Inferior parietal cortex (tissue), 1 donor: ENCODE measurements around the gene IL3.

Source experiments
- DNase-seq: peaks from one replicate; pipeline ENCODE4 v3.0.0-alpha.2; 2016; ENCODE audit errors: extremely low spot score

IL3 gene

DNA sequence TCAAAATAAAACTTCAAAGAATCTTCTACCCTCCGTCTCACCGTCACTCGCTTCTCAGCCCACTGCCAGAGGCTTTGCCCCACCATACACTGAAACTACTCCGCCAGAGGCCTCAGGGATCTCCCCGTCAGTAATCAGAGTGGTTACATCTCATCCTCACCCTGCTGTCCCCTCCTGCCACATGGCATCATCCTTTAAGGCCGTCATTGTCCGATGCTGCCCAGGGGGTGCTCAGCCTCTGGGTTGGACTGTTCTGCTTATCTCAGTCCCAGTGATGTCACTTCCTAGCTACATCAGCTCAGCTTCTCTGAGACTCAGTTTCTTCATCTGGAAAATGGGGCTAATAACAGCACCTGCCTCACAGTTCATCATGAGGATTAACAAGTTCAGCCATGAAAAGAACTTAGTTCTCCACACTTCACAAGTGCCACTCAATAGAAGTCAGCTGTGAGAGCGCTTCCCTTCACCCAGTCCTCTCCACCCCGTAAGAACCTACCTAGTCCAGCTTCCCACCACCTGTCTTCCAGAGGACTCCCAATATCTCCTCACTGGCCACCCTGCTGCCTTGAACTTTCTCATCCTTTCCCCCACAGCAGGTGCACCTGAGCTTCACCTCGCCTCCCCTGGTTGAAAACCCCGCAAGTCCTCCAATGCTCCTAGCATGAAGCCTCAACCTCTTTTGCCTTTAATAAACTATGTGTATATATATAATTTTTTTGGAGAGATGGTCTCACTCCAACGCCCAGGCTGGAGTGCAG is 2.8 kb upstream of the IL3 start:
- DNase-seq, result no peak

DNA sequence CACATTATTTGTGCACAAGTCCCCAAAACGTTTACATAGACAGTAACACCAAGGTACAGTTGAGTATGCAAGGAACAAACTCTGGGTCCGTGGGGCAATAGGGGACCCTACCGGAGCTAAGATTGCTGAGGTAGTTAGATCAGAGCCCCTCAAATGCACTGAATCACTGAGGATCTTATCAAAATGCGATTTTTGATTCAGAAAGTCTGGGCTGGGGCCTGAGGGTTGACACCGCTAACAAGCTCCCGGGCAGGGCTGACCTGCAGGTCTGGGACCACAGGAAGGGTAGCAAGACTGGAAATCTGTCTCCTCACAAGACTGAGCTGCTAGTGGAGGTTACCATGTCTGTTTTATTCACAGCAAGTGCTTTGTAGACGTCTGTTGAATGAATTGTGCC is 1.8 kb upstream of the IL3 start:
- no peak for DNase-seq

DNA sequence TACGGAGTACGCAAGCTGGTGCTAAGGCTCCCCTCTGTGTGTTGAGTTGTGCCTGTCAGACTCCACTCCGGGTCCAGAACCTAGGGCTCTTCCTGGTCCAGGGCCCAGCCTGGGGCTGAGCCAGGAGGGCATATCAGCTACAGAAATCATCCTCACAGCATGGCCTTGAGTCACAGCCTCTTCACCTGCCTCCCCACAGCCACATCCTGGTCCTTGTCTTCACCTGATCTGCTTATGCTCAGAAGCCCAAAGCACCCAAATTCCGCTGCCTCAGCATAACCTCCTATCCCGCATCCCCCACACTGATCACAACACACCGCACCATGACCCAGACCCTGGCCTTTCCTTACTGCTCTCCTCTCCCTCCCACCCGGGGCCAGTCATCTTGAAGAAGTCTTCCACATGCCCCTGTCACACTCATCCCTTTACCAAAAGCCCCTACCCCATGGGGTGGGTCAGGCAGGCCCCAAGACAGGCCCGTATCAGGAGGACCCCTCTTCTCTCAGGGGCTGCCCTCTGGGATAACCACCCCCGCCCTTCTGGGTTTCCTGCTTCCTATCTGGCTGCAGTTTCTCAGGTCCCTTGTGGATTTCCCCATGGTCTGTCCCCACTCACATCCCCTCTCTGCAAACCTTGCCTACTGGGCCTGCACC is 1.3 kb upstream of the IL3 start:
- no peak for DNase-seq

DNA sequence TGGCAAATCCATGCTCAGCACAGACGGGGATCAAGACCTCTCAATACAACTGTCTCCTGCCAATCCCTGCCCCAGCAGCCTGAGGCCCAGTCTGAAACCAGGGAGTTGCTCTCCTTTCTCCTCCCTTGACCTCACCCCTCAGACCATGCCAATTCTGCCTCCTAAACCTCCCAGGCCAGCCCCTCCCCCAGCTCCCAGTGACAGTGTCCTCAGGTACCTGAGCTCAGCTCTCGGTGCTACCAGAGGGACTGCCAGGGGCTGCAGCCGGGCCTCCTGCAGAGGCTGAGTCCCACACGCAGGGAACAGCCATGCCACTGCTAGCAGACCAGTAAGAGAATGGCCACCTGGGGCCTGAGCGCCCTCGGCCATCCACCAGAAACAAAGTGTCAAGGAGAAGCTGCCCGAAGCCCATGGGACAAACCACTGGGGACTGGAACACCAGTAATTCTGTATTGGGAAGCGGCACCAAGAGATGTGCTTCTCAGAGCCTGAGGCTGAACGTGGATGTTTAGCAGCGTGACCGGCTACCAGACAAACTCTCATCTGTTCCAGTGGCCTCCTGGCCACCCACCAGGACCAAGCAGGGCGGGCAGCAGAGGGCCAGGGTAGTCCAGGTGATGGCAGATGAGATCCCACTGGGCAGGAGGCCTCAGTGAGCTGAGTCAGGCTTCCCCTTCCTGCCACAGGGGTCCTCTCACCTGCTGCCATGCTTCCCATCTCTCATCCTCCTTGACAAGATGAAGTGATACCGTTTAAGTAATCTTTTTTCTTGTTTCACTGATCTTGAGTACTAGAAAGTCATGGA is 557 bp upstream of the IL3 start:
- DNase-seq, result no peak

DNA sequence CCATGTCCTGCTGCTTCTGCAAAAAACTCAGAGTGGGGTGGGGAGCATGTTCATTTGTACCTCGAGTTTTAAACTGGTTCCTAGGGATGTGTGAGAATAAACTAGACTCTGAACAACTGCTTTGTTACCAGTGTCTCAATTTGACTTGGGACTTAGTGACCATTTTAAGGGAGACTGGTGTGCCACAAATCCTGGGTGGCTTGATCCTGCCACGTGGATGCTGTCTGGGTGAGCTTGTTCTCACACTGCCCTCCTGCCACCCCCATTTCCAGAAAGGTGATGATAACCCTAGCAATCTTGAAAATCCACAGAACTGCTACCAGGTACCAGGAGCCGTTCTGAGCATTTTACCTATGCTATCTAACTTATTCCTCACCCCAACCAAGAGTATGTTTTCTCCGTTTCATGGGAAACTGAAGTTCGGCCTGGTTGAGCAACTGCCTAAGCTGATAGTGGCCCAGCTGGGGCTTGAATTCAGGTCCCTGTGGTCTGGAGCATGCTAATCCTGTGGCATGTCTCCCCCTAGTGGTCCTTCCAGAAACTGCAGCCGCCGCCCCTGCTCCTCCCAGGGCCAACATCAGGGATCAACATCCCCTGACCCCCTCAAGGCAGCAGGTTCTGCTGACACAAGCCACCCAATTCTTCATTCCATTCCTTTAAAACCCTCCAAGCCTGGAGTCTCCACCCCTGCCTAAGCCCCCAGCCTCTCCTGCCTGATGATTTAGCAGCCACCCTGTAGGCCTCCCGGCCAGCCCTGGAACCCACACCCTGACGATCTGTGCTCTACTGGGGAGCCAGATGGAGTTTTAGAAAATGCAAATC is 2.8 kb downstream of the IL3 start:
- DNase-seq, result peak; percentile 72

DNA sequence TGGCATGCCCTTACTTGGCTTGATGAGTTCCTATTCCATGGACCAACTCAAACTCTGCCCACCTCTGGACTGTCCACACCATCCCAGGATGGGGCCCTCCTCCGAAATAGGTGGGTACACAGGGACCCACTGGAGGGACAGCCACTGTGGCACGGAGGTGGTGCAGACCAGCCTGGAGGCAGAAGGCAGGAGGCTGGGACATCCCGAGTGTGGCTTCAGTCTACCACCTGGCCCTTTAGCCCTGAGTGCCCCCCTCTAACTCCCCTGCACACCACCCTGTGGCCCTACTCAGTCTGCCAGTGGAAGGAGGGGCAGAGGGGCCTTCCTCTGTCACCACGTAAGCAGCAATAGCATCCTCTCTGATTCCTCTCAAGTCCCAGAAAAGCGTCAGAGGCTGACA is 3.7 kb downstream of the IL3 start:
- no peak for DNase-seq

DNA sequence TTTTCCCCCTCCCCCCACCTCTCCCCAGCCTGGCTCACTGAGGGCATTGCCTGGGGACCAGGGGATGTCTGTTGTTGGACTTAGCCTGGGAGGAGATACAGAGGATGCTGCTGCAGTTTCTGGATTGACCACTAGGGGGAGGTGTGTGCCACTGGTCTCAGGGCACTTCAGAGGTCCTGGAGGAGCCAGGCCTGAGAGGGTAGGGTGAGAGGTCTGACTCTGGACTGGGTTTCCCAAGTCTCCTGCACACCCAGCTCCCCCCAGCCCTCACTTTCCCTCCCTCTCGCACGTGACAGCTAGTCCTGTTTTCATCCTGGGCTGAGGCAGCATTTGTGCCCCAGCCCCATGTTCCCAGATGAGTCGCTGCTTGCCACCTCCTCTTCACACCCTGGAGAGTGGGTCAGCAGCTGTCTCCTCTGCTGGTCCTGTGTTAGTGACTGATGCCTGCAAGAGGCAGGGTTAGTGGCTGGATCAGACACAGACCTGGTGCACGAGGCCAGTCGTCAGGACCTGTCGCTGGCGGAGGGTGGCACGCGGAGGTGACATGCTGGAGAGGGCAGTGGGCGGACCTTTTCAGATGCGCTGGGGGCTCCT is 4.4 kb downstream of the IL3 start:
- peak; percentile 81 for DNase-seq

DNA sequence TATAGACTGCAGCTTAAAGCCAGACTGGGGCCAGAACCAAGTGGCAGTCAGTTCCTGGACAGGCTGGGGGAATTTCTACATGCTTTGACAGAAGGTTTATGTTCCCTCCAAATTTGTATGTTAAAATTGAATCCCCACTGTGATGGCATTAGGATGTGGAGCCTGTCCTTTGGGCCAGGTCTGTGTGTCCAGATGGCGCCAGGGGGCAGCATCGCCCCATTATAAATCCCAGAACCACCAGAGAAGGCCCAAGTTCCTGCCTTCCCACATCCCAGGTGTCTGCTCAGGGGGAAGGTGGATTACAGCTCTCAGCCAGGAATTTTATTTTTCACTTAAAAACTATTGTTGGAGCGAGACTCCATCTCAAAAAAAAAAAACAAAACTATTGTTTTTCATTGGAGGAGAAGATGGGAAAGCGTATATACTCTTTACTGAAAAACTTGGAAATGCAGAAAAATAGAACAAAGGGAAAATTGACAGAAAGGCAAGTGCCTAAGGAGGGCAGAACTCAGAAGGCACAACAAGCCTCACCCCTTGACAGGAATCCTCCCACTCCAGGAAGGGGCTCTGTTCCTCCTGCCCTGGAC is 5.0 kb downstream of the IL3 start:
- DNase-seq, result peak; percentile 25

DNA sequence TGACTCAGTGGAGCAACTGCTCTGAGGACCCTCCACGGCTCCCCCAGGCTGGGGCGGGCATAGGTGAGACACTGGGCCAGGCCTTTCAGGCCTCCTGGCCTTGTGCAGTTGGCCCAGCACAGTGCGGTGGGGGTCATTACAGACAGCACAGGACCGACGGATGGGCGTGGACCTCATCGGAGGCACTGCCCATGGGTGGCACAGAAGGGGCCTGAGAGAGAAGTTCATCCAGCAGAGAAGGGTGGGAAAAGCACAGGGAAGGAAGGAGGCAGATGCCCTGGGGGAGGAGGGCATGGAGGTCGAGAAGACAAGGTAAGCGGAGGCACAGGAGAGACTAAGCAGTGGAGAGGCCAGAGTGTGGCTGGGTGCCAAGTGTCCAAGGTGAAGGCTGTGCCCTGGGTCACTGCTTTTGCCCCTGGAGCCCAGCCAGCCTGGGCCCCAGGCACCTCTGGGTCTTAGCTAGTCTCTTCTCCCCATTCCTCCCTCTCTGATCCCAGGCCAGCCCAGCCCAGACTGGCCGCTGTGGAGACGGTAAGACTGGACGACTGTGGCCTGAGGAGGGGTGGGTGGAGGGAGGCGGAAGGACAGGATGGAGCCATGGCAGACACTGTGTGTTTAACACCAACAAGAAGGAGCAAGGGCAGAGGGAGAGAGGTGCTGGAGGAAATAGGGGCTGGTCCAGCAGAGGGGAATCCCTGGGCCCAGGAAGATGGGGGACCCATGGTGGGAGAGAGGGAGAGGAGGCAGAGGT is 5.7 kb downstream of the IL3 start:
- DNase-seq, result no peak

DNA sequence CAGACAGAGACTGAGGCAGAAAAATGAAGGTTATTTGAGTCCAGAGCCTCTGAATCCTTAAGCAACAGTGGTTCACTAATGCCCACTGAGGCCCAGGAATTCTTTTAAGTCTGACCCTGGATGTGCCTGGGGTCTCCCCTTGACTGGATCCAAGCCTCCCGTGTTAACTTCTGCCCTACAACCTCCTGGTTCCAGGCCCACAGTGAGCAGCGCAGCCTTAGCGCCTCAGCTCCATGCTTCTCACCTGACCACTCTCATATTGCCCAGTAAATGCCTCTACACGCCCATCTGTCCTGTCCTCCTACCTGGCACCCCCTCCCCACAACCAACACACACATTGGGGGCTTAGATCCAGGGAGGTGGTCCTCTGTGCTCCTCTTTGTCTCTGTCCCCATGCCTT is 6.4 kb downstream of the IL3 start:
- no peak for DNase-seq

DNA sequence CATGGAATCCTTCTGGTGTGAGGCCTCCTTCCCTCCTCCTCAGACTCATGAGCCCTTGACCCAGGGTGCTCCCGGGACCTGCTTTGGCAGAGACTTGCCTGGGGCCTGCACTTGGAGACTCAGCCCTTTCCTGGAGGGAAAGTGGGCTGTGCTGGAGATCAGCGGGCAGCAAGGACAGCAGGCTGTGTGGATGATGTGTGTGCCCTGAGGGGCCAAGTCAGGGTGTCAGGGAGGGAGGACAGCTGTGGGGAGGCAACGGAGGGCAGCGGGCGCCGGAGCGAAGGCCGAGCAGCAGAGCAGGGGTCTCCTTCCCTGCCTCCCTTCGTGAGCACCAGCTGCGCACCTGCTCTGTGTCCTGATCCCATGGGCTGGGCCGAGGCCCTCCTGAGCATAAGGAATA is 7.0 kb downstream of the IL3 start:
- no peak for DNase-seq

DNA sequence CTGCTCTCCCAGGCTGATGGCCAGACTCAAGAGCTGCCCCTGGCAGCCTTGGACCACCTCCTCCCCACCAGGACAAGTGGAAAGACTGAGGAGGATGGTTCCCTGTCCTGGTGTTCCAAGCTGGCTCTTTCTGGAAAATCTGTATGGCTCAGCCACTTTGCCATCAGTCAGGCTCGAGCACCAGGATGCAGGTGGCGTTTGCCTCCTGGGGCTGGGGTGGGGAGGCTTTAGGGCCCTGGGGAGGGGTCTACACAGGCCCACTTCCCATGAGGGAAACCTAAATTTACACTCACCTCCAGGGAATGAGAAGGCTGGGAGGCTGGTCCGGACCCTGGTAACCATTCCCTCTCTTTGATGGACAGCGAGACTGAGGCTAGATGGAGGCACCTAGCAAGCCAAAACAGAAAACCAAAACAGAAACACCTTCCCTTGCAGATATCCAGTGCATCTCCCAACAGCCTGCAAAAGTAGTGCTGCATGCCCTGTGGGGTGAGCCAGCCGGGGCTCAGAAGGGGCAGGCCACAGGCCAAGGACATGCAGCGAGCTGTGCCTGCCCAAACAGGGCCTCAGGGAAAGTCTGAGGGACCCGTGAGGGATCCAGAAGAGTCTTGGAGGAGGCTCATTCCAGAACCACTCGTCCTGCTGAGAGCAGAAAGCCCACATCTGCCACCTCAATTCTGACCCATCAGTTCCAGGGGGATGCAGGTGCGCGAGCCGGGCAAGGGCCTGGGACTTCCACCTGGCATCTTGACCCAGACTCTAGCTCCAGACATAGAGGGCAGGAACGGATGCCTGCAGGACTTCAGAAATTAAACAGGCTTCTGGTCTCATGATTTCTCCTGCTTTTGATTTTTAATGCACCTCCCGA is 7.7 kb downstream of the IL3 start:
- no peak for DNase-seq

DNA sequence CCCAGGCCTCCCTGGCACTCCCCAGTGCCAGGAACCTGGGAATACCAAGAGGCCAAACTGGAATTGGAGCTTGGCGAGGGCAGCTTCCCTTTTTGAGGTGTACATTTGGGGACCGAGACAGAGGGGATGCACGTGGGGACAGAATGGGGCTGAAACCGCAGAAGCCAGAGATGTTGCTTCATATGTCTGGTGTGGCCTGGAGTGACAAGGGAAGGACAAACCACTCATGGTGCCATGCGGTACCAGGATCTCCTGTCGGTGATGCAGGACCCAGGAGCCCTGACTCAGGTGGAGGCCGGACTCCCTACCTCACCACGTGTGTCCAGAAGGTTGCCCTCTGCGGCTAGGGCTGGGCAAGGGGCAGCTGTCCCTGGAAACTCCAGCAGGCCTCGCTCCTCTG is 9.1 kb downstream of the IL3 start:
- DNase-seq, result no peak

DNA sequence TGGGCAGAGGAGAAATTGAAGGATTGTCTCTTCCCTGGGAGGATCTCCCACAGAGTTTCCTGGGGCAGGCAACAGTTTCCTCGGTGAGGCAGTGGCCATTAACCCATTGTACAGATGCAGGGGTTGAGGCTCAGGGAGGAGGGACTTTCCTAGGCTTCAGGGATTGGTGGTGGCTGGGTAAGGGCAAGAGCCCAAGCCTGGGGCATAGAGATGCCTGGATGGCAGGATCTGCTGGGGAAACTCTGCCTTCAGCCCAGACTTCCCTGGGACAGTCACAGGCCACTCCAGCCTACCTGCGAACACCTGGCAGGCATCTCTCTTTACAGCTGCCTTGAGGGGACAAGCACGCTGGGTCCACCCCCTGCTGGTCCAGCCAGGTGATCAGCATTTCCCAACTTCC is 9.5 kb downstream of the IL3 start:
- no peak for DNase-seq

DNA sequence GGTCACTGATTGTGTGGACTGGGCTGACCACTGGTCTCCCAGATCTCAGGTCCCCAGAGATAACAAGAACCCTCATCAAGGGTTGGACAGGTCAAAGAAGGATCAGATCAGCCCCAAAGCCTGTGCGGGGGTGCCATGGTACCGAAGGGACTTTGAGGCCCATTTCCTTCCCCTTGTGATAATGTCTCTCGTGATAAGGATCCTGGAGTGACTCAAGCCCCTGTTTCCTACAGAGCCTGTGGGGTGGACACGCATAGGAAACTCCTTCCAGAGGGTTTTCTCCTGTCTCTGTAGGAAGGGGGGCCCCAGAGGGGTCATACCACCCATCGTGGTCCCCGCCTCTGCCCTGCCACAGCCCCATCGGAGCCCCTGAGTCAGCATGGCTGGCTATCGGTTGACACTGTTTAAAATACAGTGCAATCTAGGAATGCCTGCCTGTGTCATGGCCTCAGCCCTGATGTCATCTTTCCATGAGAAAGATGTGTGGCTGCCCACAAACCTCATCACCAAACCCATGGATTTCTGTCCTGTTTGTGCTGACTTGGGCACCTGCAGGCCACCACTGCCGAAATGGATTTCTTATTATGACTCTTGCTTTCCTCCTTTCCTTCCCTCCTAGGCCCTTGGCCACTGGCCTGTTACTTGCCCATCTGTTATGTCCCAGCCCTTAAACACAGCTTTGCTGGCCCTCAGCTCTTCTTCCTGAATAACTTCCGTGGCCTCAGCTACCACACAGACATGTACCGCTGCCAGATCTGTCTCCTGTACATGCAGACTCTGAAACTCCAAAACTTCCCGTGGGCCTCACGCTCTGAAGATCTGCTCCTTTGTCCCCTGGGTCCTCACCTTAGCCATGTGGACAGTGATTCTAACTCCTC is 10.2 kb downstream of the IL3 start:
- DNase-seq, result no peak

DNA sequence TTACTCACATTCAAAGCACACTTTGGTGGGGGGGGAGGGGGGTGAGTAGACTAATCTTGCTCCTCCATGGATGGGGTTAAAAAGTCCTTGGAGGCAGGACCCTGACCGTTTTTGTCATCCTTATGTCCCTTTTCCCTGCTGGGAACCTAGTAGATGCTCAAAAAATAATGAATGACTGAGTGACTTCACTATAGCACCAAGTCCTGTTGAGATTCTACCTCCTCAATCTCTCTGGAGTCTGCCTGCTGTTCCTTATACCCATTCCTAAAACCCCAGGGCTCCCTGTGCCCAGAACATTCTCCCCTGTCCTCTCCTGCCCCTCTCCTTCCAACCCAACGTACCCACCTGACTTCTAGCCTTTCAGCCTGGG is 10.9 kb downstream of the IL3 start:
- no peak for DNase-seq

DNA sequence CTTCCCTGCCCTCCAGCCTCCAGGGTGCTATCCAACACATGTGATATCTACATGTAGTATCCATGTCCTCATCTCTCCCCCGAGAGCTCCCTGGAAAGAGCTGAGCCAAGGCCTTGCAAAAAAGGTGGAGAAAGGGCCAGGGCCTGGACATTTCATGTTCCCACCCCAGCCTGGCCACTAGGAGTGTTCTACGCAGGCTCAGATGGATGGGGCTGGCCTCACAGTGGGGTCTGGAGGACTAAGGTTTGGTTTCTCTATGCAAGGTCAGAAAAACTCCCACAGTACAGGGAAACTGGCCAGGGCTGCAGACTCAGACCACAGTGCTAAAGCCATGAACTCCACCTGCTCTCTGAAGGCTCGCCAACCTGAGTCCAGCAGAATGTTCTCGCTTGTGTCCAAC is 11.6 kb downstream of the IL3 start:
- no peak for DNase-seq

DNA sequence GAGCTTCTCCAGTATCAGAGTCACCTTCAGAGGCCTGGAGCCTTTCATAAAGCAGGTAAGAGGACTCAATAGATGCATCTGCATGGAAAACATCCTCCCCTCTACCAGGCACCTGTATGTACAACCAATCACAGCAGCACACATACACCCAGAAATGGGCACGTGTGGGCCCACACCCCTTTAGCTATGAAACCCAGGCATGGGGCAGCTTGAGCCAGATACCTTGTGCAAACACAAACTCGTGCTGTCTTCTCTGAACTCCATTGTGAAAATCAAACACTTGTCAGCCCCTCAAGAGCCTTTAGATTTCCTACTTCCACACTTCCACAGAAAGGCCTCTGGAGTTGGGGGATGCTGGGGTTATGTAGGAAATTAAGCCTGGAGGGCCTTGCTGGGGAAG is 12.1 kb downstream of the IL3 start:
- DNase-seq, result no peak
